Neural progenitor cell (in vitro differentiated cells): ENCODE results near the gene ZSCAN4. TPM values are rescaled to one million over a fixed set of nuclear protein-coding genes. Genes with fewer than 3 reads are reported as not detected.

Source experiments
- DNase-seq: peaks from one replicate; pipeline ENCODE4 v3.0.0-alpha.2; 2016; ENCODE audit warnings: low spot score
- H2AFZ ChIP-seq: fragments of 200-600 bp; sonication (generic); replicated peaks from 2 replicates; pipeline ENCODE4 v1.6.1; 2016; ENCODE audit warnings: antibody characterized with exemption
- H3F3A ChIP-seq: fragments of 200-600 bp; sonication (generic); 2 replicates; pipeline ENCODE4 v1.6.1; 2016; ENCODE audit warnings: antibody characterized with exemption, low read depth
- H3K27ac ChIP-seq: fragments of 200-600 bp; sonication (generic); 2 replicates; pipeline ENCODE4 v1.5.1; 2016; ENCODE audit warnings: mild to moderate bottlenecking
- H3K27me3 ChIP-seq: fragments of 200-600 bp; sonication (generic); 2 replicates; pipeline ENCODE4 v1.6.1; 2016; ENCODE audit warnings: mild to moderate bottlenecking, moderate library complexity
- H3K36me3 ChIP-seq: fragments of 200-600 bp; sonication (generic); 2 replicates; pipeline ENCODE4 v1.5.1; 2016
- H3K4me1 ChIP-seq: fragments of 200-600 bp; sonication (generic); 2 replicates; pipeline ENCODE4 v1.6.1; 2016; ENCODE audit warnings: mixed run types
- H3K4me2 ChIP-seq: fragments of 200-600 bp; sonication (generic); 2 replicates; pipeline ENCODE4 v1.6.1; 2016
- H3K4me3 ChIP-seq: fragments of 200-600 bp; sonication (generic); 2 replicates; pipeline ENCODE4 v1.5.1; 2016
- H3K79me2 ChIP-seq: fragments of 200-600 bp; sonication (generic); 2 replicates; pipeline ENCODE4 v1.6.1; 2016; ENCODE audit warnings: low read depth
- H3K9ac ChIP-seq: fragments of 200-600 bp; sonication (generic); 2 replicates; pipeline ENCODE4 v1.6.1; 2016
- H3K9me3 ChIP-seq: fragments of 200-600 bp; sonication (generic); 2 replicates; pipeline ENCODE4 v1.5.1; 2016; ENCODE audit warnings: low read depth
- H4K20me1 ChIP-seq: fragments of 200-600 bp; sonication (generic); 2 replicates; pipeline ENCODE4 v1.6.1; 2016; ENCODE audit warnings: low read depth
- H3K27ac Mint-ChIP-seq: 3 replicates; pipeline ENCODE4 v1.8.0; 2021; ENCODE audit warnings: mixed read lengths
- H3K27me3 Mint-ChIP-seq: 2 replicates; pipeline ENCODE4 v1.8.0; 2022; ENCODE audit warnings: low read depth, mild to moderate bottlenecking, inconsistent platforms, moderate library complexity, mixed read lengths; ENCODE audit not compliant: insufficient read depth
- H3K36me3 Mint-ChIP-seq: 3 replicates; pipeline ENCODE4 v1.8.0; 2021; ENCODE audit warnings: mixed read lengths
- H3K4me1 Mint-ChIP-seq: 3 replicates; pipeline ENCODE4 v1.8.0; 2021; ENCODE audit warnings: mixed read lengths
- H3K4me3 Mint-ChIP-seq: 3 replicates; pipeline ENCODE4 v1.8.0; 2021; ENCODE audit warnings: mild to moderate bottlenecking, moderate library complexity, mixed read lengths
- H3K9me3 Mint-ChIP-seq: 3 replicates; pipeline ENCODE4 v1.8.0; 2020; ENCODE audit warnings: mixed read lengths
- CTCF ChIP-seq: fragments of 200-600 bp; sonication (generic); IDR thresholded peaks from 2 replicates; pipeline ENCODE4 v1.5.1; 2017; ENCODE audit warnings: antibody characterized with exemption, mild to moderate bottlenecking
- EZH2 ChIP-seq: fragments of 200-600 bp; sonication (generic); IDR thresholded peaks from 2 replicates; pipeline ENCODE4 v1.6.1; 2017; ENCODE audit warnings: antibody characterized with exemption, mild to moderate bottlenecking, moderate library complexity
- EZH2phosphoT487 ChIP-seq: fragments of 200-600 bp; sonication (generic); IDR thresholded peaks from 2 replicates; pipeline ENCODE4 v1.6.1; 2017; ENCODE audit warnings: antibody characterized with exemption
- total RNA-seq: library from RNA; depleted of rRNA; stranded (reverse); fragments of >200 nt; gene quantifications from 2 replicates; pipeline ENCODE4 v1.2.3, GENCODE V29; 2015; ENCODE audit warnings: low replicate concordance

ZSCAN4 gene
- total RNA-seq, result not detected in 2 replicates

GRCh38 chr19:57668635-57669034 lies at the start of gene ZSCAN4:
Gene ZSCAN4, plus strand, starts transcription at chr19:57668935. Its CDS starts 7,211 bp downstream, at chr19:57676146.
- H3K4me1 Mint-ChIP-seq, result peaks cover 7% of the 10 kb centered on the region
- Histone ChIP-seq H3K9ac (no peak within 1 kb of the TSS), H3K27me3 (peaks cover 49% of the 10 kb centered on the region), H3K36me3 (no peaks in the 10 kb centered on the region), H3K4me2 (no peak within 1 kb of the TSS), H3K4me1 (peaks cover 7% of the 10 kb centered on the region), H3F3A (peaks cover 19% of the 10 kb centered on the region), H2AFZ (no peak within 1 kb of the TSS), H3K27ac (no peak within 1 kb of the TSS), H3K79me2 (no peaks in the 10 kb centered on the region), H3K4me3 (no peak within 1 kb of the TSS), H3K9me3 (no peaks in the 10 kb centered on the region), H4K20me1 (no peaks in the 10 kb centered on the region)
- H3K27ac Mint-ChIP-seq, result no peak within 1 kb of the TSS
- H3K36me3 Mint-ChIP-seq, result no peaks in the 10 kb centered on the region
- TF ChIP-seq EZH2, result no peak
- no peak for TF ChIP-seq CTCF
- no peak for TF ChIP-seq EZH2phosphoT487
- peaks cover 4% of the 10 kb centered on the region for H3K27me3 Mint-ChIP-seq
- peaks cover 10% of the 10 kb centered on the region for H3K9me3 Mint-ChIP-seq
- no peak for DNase-seq
- H3K4me3 Mint-ChIP-seq, result no peak within 1 kb of the TSS

GRCh38 chr19:57620673-57621348 lies 47.9 kb upstream of the ZSCAN4 start:
- H3K9me3 ChIP-seq, result peaks cover 89% of the 10 kb centered on the region

GRCh38 chr19:57623091-57623490 lies 45.6 kb upstream of the ZSCAN4 start:
- Histone ChIP-seq H3K36me3 (peaks cover 58% of the 10 kb centered on the region), H3K9ac (no peak overlapping the region), H4K20me1 (no peaks in the 10 kb centered on the region), H3K9me3 (peaks cover 68% of the 10 kb centered on the region), H3K27me3 (peaks cover 9% of the 10 kb centered on the region), H3K27ac (no peak overlapping the region), H3K4me1 (no peaks in the 10 kb centered on the region), H3K4me3 (no peak overlapping the region), H3K4me2 (no peak overlapping the region), H3F3A (peaks cover 19% of the 10 kb centered on the region), H2AFZ (no peak overlapping the region), H3K79me2 (peaks cover 73% of the 10 kb centered on the region)
- peaks cover 93% of the 10 kb centered on the region for H3K9me3 Mint-ChIP-seq
- DNase-seq, result no peak
- H3K4me3 Mint-ChIP-seq, result no peak overlapping the region
- H3K4me1 Mint-ChIP-seq, result no peaks in the 10 kb centered on the region
- no peak overlapping the region for H3K27ac Mint-ChIP-seq
- TF ChIP-seq CTCF, result no peak
- no peak for TF ChIP-seq EZH2
- no peak for TF ChIP-seq EZH2phosphoT487
- H3K36me3 Mint-ChIP-seq, result peaks cover 86% of the 10 kb centered on the region
- H3K27me3 Mint-ChIP-seq, result peaks cover 13% of the 10 kb centered on the region

More at GRCh38 chr19:57620673-57621348, 47.9 kb upstream of the ZSCAN4 start:
- no peak overlapping the region for H3K9ac ChIP-seq
- H2AFZ ChIP-seq, result no peak overlapping the region
- peaks cover 96% of the 10 kb centered on the region for H3K79me2 ChIP-seq
- no peak overlapping the region for H3K4me3 Mint-ChIP-seq
- H3F3A ChIP-seq, result peaks cover 14% of the 10 kb centered on the region
- H3K27ac ChIP-seq, result no peak overlapping the region
- H4K20me1 ChIP-seq, result no peaks in the 10 kb centered on the region
- H3K27ac Mint-ChIP-seq, result no peak overlapping the region
- peaks cover 95% of the 10 kb centered on the region for H3K36me3 Mint-ChIP-seq
- H3K4me1 Mint-ChIP-seq, result no peaks in the 10 kb centered on the region
- no peak for DNase-seq
- TF ChIP-seq EZH2, result no peak
- no peak for TF ChIP-seq CTCF
- no peak for TF ChIP-seq EZH2phosphoT487
- peaks cover 100% of the 10 kb centered on the region for H3K9me3 Mint-ChIP-seq
- peaks cover 81% of the 10 kb centered on the region for H3K36me3 ChIP-seq
- H3K4me2 ChIP-seq, result no peak overlapping the region
- H3K27me3 ChIP-seq, result peaks cover 9% of the 10 kb centered on the region
- H3K27me3 Mint-ChIP-seq, result peaks cover 24% of the 10 kb centered on the region
- peak overlapping the region; percentile 6 for H3K4me3 ChIP-seq
- no peaks in the 10 kb centered on the region for H3K4me1 ChIP-seq
